SH-SY5Y (cell line): ENCODE measurements around the gene GCK.

Experiments
- GATA2 ChIP-seq: IDR thresholded peaks from 2 replicates; pipeline ENCODE4 v1.6.1; 2011; ENCODE audit warnings: mild to moderate bottlenecking, low read depth, low read length
- GATA3 ChIP-seq: IDR thresholded peaks from 2 replicates; pipeline ENCODE4 v1.6.1; 2011; ENCODE audit warnings: low read depth, mild to moderate bottlenecking, low read length, moderate library complexity

DNA sequence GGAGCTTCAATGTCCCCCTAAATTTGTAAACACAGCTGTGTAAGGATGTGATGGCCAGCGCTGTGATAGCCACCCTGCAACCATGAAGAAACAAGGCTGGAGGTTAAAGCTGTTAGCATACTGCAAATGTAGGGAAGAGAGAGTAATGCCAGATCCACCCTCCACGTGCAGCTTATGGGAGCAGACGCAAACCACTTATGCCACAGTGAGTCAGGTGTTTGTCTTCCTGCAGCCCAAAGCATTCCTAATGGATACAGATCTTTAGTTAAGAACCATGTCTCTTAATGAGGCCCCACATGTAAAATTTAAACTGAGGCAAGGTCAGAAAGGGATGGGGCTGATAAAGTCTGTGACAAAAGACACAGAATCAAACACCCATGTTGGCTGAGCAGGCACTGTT, 34.5 kb downstream of the GCK start:
- no peak for TF ChIP-seq GATA2
- no peak for TF ChIP-seq GATA3
